GM20000 (cell line): Measurements from ENCODE around the gene PLEKHA6.

ENCODE experiments used
- DNase-seq: peaks from one replicate; pipeline ENCODE4 v3.0.0; 2012; ENCODE audit warnings: low spot score
- TF ChIP-seq, protein P1 (sequence below): IDR thresholded peaks from 2 replicates; pipeline ENCODE4 v1.5.1; 2012; ENCODE audit warnings: mild to moderate bottlenecking, control low read depth; ENCODE audit errors: extremely low read depth, missing control alignments

Gene PLEKHA6

GRCh38 chr1:204188959-204189639 lies 170.6 kb downstream of the PLEKHA6 start:
- DNase-seq: peak; percentile 50
- TF ChIP-seq, protein P1, sequence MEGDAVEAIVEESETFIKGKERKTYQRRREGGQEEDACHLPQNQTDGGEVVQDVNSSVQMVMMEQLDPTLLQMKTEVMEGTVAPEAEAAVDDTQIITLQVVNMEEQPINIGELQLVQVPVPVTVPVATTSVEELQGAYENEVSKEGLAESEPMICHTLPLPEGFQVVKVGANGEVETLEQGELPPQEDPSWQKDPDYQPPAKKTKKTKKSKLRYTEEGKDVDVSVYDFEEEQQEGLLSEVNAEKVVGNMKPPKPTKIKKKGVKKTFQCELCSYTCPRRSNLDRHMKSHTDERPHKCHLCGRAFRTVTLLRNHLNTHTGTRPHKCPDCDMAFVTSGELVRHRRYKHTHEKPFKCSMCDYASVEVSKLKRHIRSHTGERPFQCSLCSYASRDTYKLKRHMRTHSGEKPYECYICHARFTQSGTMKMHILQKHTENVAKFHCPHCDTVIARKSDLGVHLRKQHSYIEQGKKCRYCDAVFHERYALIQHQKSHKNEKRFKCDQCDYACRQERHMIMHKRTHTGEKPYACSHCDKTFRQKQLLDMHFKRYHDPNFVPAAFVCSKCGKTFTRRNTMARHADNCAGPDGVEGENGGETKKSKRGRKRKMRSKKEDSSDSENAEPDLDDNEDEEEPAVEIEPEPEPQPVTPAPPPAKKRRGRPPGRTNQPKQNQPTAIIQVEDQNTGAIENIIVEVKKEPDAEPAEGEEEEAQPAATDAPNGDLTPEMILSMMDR: no peak

GRCh38 chr1:204186597-204186996 lies 173.1 kb downstream of the PLEKHA6 start:
- TF ChIP-seq, protein P1: no peak
- no peak for DNase-seq

- DNase-seq: no peak
- TF ChIP-seq, protein P1: no peak
Observed at GRCh38 chr1:204181116-204181515, 178.6 kb downstream of the PLEKHA6 start.

GRCh38 chr1:204180133-204180532 lies 179.6 kb downstream of the PLEKHA6 start:
- TF ChIP-seq, protein P1: no peak
- no peak for DNase-seq

GRCh38 chr1:204178487-204179281 lies 181.0 kb downstream of the PLEKHA6 start:
- TF ChIP-seq, protein P1: no peak
- DNase-seq: no peak

- TF ChIP-seq, protein P1: no peak
- DNase-seq: no peak
Observed at GRCh38 chr1:204177133-204177532, 182.6 kb downstream of the PLEKHA6 start.

DNA sequence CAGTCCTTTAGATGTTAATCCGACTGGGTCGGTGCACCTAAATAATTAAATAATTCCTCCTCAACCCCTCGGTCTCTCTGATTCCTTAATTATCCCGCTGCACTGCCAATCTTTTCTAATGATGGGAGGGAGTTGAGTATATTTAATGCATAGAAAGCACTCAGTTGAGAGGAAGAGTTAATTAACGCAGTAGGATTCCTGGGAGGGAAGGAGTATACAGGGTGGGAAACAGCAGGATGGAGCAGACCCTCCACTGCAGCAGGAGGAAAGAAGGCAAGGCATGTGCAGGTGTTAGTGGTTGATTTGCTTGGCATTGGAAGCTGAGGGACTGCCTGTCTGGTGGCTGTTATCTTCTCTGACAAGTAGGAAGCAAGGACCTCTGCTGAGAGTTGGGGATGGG lies 183.7 kb downstream of the PLEKHA6 start:
- TF ChIP-seq, protein P1: no peak
- DNase-seq: no peak
